HG02798 (cell line): ENCODE data around the gene TEF.

Experiments
- ATAC-seq: cut with Tn5 transposase; IDR thresholded peaks from one replicate; pipeline ENCODE4 v1.9.1; 2021; ENCODE audit warnings: mild to moderate bottlenecking; ENCODE audit not compliant: unreplicated experiment, poor library complexity

Gene TEF

DNA sequence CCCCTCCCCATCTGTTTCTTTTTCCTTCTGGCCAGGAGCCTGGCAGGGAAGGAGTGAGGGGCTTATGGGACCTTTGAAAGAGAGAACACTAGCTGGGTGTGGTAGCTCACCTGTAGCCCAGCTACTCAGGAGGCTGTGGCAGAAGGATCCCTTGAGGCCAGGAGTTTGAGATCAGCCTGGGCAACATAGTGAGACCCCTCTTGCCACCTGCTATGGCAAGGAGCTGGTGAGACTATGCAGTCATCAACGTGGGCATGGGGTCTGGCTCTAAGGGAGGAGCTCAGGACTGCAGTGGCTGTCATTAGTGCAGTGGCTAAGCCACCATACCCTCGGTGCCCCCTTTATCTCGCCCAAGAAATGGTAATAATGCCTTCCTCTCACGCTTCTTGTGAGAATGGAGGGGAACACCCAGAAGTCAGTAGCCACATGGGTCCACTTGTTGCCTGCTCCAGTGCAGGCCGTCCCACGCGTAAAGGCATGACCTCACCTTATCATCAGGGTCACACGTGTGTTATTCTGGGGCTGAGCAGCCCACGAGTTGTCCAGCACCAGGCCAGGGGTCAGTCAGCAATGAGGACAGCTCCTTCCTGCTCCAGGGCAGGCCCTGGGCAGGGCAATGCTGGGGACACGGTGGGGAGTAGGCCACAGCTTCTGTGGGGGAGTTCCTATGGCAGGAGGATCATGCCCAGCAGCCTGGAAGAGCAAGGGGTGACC, 27.7 kb upstream of the TEF start:
- no peak for ATAC-seq

GRCh38 chr22:41354979-41355378, 26.8 kb upstream of the TEF start:
- no peak for ATAC-seq

DNA sequence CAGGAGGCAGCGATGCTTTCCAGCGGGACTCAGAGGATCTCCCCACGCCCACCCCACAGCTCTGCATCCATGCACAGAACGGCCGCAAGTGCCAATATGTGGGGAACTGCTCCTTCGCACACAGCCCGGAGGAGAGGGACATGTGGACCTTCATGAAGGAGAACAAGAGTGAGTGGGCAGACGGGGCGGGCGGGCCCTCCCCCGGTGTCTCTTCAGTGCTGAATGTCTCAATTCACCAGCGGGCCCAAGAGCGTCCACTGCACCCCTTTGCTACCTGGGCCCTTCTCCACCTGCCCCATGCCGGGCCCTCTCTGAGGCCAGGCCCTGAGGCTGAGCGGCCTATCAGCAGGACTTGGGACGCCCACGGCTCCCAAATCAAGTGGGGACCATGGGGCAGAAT, 25.8 kb upstream of the TEF start:
- no peak for ATAC-seq

- ATAC-seq = no peak
Observed at GRCh38 chr22:41356430-41357028, 25.2 kb upstream of the TEF start.

GRCh38 chr22:41357191-41357590, 24.6 kb upstream of the TEF start:
- ATAC-seq = no peak

- no peak for ATAC-seq
Observed at GRCh38 chr22:41358927-41359326, 22.8 kb upstream of the TEF start.

GRCh38 chr22:41359376-41359775, 22.4 kb upstream of the TEF start:
- no peak for ATAC-seq

DNA sequence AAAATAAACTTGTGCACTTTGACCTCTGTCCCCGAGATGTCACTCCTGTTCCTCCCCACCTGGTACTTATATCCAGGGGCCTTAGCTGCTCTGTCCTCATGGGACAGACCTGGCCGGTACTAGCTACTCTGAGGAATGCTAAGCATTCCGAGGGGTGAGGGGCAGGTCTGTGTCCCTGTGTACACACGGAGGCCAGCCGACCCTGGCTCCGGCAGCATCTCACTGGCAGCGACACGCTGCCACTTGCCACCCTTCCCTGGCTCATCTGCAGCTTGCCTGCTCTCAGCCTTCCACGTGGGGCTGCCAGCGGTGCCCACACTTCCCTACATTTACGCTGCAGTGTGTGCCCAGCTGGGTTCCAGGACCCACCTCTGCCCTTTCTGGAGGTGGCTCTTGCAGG, 21.6 kb upstream of the TEF start:
- no peak for ATAC-seq

DNA sequence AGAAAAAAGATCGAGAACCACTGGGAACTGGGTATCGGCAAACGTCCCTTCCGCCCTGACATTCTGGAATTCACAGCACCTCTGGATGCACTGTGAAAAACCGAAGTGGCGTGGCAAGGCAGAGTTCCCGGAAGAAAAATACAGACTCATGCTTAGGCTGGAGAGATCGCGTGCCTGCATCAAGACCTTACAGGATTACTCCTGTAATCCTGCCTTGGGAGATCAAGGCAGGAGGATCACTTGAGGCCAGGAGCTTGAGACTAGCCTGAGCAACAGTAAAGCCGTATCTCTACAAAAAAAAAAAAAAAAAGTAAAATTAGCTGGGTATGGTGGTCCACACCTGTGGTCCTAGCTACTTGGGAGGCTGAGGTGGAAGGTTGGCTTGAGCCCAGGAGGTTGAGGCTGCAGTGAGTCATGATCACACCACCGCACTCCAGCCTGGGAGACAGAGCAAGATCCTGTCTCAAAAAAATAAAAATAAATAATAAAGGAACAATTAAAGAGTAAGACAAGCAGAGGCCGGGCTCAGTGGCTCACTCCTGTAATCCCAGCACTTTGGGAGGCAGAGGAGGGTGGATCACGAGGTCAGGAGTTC, 19.9 kb upstream of the TEF start:
- ATAC-seq = no peak

DNA sequence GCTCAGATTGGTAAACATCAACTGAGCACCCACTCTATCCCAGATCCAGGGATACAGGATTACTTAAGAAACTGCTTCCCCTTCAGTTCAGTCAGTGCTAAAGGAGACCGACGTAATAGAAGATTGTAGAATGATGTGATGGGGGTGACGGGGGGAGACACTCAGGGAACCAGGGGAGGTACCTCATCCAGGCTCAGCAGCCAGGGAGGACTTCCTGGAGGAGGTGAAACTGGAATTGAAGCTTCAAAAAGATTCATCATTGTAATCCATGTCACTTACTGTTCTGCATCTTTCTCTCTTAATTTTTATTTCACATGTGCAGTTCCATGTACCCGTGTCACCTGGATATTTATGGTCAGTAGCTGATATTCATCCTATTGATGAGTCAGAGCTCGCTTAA, 19.1 kb upstream of the TEF start:
- ATAC-seq = no peak

DNA sequence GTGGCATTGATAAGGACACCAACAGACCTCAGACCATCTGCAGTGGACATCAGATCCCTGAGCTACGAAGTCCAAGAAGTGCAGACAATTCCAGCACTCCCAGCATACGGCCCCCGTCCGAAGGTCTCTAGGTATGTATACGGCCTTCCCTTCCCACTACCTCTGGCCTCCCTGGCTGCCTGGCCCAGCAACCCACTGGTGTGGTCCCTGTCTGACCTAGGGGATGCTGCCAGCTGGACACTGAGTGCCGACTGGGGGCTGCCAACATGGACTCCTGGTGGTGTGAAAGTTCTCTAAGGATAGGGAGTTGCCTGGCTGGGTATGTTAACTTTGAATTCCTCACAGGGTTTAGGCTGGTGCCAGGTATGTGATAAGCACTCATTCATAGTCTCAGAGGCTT, 17.5 kb upstream of the TEF start:
- ATAC-seq = no peak

- ATAC-seq = no peak
Observed at GRCh38 chr22:41364955-41365354, 16.8 kb upstream of the TEF start.

GRCh38 chr22:41365425-41365824, 16.3 kb upstream of the TEF start:
- no peak for ATAC-seq

- ATAC-seq = no peak
Observed at GRCh38 chr22:41366323-41367029, 15.3 kb upstream of the TEF start.

DNA sequence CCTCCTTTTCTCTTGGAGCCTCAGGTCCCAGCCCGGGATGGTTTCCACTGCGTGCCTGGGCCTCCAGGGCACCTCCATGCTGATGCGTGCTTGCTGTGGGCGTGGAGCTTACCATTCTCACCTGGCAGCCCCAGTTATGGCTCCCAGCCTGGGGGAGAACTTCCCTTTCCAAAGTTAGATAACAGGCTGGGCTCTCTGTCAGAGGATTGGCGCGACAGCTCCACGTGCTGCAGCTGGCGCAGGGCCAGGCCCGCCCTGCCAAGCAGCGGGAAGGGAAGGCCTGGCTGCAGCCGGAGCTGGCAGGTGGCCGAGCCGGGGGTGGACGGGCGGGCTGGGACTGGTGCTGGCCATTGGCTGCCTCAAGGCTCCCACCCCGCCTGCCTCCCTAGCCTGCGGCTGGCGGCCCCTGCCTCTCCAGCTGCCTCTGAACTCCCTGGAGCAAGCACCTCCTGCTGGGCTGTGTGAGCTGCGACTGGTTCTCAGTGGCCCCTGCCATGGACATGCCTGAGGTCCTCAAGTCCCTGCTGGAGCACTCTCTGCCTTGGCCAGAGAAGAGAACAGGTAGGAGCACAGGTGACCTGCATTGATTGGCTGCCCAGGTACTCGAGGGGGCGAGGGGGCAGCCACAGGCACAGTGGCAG, 14.6 kb upstream of the TEF start:
- no peak for ATAC-seq

GRCh38 chr22:41367680-41368542, 13.8 kb upstream of the TEF start:
- ATAC-seq = no peak

DNA sequence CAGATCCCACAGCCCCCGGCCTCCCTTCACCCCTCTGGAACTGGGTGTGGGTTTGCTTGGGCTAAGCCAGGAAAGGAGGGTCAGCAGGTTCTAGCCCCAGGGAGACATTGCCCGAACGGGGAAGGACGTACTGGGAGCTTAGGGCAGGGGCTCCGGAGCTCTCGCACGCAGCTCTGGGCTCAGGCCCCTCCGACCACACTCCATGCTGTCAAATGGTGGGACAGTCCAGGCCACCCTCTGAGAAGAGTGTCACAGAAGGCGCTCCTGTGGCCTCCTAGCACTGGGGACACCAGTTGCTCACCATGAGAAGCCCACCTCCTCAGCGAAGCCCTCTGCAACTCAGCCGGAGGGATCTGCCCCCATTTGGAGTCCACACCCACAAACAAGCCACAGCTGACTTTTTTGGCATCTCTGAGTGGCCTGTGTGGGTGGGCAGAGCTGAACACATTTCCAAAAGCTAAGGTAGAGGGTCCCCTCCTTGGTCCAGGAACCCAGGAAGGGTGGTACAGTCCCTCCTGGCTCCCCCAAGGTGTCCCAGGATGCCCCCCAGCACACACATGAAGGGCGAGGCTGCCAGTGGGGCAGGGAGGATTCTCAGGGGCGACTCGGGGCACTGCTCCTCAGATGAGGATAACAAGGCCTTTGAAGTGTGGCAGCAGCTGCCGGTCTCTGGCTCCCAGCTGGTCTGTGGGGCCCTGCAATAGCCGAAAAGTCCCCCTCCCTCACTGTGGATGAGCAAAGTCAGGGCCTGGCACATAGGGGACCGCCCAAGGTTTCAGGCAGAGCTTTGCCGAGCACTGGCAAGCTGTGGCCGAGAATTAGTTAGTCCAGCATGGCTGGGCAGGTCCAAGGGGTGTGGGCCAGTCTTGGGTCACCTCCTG, 13.0 kb upstream of the TEF start:
- no peak for ATAC-seq

DNA sequence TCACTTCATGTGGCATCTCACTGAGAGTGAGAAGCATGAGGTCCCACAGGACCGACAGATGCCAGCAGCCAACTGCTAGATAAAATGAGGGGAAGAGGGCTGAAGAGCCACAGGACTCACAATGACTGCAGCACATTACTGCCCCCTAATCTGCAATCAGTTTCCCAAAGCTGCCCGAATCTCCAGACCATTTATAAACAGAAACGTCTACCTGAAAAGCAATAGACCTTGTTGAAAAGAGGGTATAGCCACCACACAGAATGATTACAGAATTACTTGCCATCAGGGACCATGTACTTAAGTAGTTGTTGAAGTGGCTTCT, 12.4 kb upstream of the TEF start:
- ATAC-seq = no peak

DNA sequence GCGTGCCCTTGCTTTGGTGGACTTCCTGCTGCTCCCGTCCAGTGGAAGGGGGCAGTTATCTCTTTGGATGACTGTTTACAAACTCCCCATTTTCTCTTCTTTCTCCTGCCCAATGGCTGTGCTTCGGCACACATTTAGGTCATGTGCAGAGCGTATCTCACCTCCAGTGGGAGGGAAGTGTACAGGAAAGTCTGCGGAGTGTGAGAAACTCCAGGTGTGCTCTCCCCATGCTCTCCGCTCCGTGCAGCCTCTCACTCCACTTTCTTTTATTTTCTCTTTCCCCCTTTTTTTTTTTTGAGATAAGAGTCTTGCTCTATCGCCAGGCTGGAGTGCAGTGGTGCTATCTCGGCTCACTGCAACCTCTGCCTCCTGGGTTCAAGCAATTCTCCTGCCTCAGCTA, 11.9 kb upstream of the TEF start:
- ATAC-seq = no peak
